SH-SY5Y (cell line): ENCODE results near the gene MAS1.

Experiments
- GATA2 ChIP-seq: IDR thresholded peaks from 2 replicates; pipeline ENCODE4 v1.6.1; 2011; ENCODE audit warnings: mild to moderate bottlenecking, low read depth, low read length
- GATA3 ChIP-seq: IDR thresholded peaks from 2 replicates; pipeline ENCODE4 v1.6.1; 2011; ENCODE audit warnings: low read depth, mild to moderate bottlenecking, low read length, moderate library complexity

- TF ChIP-seq GATA3, result no peak
- TF ChIP-seq GATA2, result no peak
Measured at GRCh38 chr6:159878341-159878740, 12.4 kb upstream of the MAS1 start.
